Liver (tissue), 9 donors: ENCODE results near the gene GRIK2. TPM values are rescaled to one million over a fixed set of nuclear protein-coding genes. Genes with fewer than 3 reads are reported as not detected.
"Not testable (repeated sequence)": the region's sequence is repeated elsewhere in the genome, so short reads cannot be mapped to it uniquely, and the experiment has no call there.

ENCODE experiments used
- DNase-seq: peaks from one replicate; pipeline ENCODE4 v3.0.0-alpha.2; 2017; ENCODE audit warnings: low spot score
- H3K27ac ChIP-seq, 2 donors: one replicate each; pipeline ENCODE4 v1.7.0; 2013; ENCODE audit warnings: inconsistent platforms in 2 of 2, low read length in 2 of 2, control low read depth in 1 of 2, low read depth in 1 of 2, mild to moderate bottlenecking in 1 of 2
- H3K27me3 ChIP-seq, 4 donors: one replicate each; pipeline versions ENCODE4 v1.6.1 to v1.7.0; 2013; ENCODE audit warnings: low read length in 3 of 4, inconsistent platforms in 1 of 4, mild to moderate bottlenecking in 1 of 4, moderate library complexity in 1 of 4; ENCODE audit not compliant: control insufficient read depth in 4 of 4, insufficient read depth in 4 of 4
- H3K36me3 ChIP-seq, 4 donors: one replicate each; pipeline versions ENCODE4 v1.6.1 to v1.7.0; 2013; ENCODE audit warnings: low read length in 3 of 4, mild to moderate bottlenecking in 3 of 4, low read depth in 1 of 4, moderate library complexity in 1 of 4; ENCODE audit not compliant: control insufficient read depth in 4 of 4, insufficient read depth in 3 of 4
- H3K4me1 ChIP-seq, 4 donors: one replicate each; pipeline versions ENCODE4 v1.6.1 to v1.7.0; 2013; ENCODE audit warnings: low read length in 3 of 4, mild to moderate bottlenecking in 3 of 4, moderate library complexity in 1 of 4; ENCODE audit not compliant: control insufficient read depth in 4 of 4, insufficient read depth in 4 of 4
- H3K4me3 ChIP-seq, 3 donors: one replicate each; pipeline versions ENCODE4 v1.6.1 to v1.7.0; 2013; ENCODE audit warnings: low read length in 3 of 3, control low read depth in 1 of 3, low read depth in 1 of 3, mild to moderate bottlenecking in 1 of 3
- H3K9ac ChIP-seq, 2 donors: one replicate each; pipeline ENCODE4 v1.7.0; 2013; ENCODE audit warnings: low read length in 2 of 2, mild to moderate bottlenecking in 2 of 2, moderate library complexity in 2 of 2, control low read depth in 1 of 2, low read depth in 1 of 2
- H3K9me3 ChIP-seq, 4 donors: one replicate each; pipeline versions ENCODE4 v1.6.1 to v1.7.0; 2013; ENCODE audit warnings: low read length in 3 of 4; ENCODE audit not compliant: control insufficient read depth in 4 of 4
- EGR1 ChIP-seq, 2 donors: IDR thresholded peaks; 2 replicates each; pipeline ENCODE4 v1.6.1; 2016 to 2018; ENCODE audit warnings: antibody characterized with exemption in 2 of 2, low read depth in 2 of 2
- FOXA1 ChIP-seq: IDR thresholded peaks from 2 replicates; pipeline ENCODE4 v1.6.1; 2016; ENCODE audit warnings: antibody characterized with exemption
- FOXA2 ChIP-seq: IDR thresholded peaks from 2 replicates; pipeline ENCODE4 v1.6.1; 2016; ENCODE audit warnings: antibody characterized with exemption
- GABPA ChIP-seq, 2 donors: IDR thresholded peaks in 1 of 2; conservative IDR thresholded peaks in 1 of 2; 2 replicates each; pipeline ENCODE4 v1.6.1; 2016; ENCODE audit warnings: antibody characterized with exemption in 2 of 2, mild to moderate bottlenecking in 1 of 2, moderate library complexity in 1 of 2
- HNF4A ChIP-seq, 2 donors: conservative IDR thresholded peaks; 2 replicates each; pipeline ENCODE4 v1.6.1; 2016; ENCODE audit warnings: antibody characterized with exemption in 2 of 2, mild to moderate bottlenecking in 2 of 2
- HNF4G ChIP-seq: IDR thresholded peaks from 2 replicates; pipeline ENCODE4 v1.6.1; 2016; ENCODE audit warnings: antibody characterized with exemption
- JUND ChIP-seq, 2 donors: IDR thresholded peaks; 2 replicates each; pipeline ENCODE4 v1.6.1; 2016; ENCODE audit warnings: antibody characterized with exemption in 2 of 2
- MAX ChIP-seq: IDR thresholded peaks from 2 replicates; pipeline ENCODE4 v1.6.1; 2016; ENCODE audit warnings: antibody characterized with exemption
- NR2F2 ChIP-seq: IDR thresholded peaks from 2 replicates; pipeline ENCODE4 v1.6.1; 2016; ENCODE audit warnings: antibody characterized with exemption
- RAD21 ChIP-seq, 2 donors: IDR thresholded peaks; 2 replicates each; pipeline ENCODE4 v1.6.1; 2016; ENCODE audit warnings: antibody characterized with exemption in 2 of 2, mild to moderate bottlenecking in 2 of 2
- RXRA ChIP-seq, 2 donors: IDR thresholded peaks; 2 replicates each; pipeline ENCODE4 v1.6.1; 2017 to 2018; ENCODE audit warnings: antibody characterized with exemption in 2 of 2, mild to moderate bottlenecking in 1 of 2
- SP1 ChIP-seq: IDR thresholded peaks from 2 replicates; pipeline ENCODE4 v1.6.1; 2018; ENCODE audit warnings: antibody characterized with exemption, mild to moderate bottlenecking
- TAF1 ChIP-seq: conservative IDR thresholded peaks from 2 replicates; pipeline ENCODE4 v1.6.1; 2016; ENCODE audit warnings: antibody characterized with exemption, mild to moderate bottlenecking
- YY1 ChIP-seq: IDR thresholded peaks from 2 replicates; pipeline ENCODE4 v1.6.1; 2016; ENCODE audit warnings: antibody characterized with exemption, mild to moderate bottlenecking
- ZBTB33 ChIP-seq: IDR thresholded peaks from 2 replicates; pipeline ENCODE4 v1.6.1; 2016; ENCODE audit warnings: antibody characterized with exemption
- WGBS: extraction: QIAGEN DNeasy Blood & Tissue Kit; methylation state at CpG from one replicate; pipeline ENCODE4 v1.1.7; 2013; 5-methylcytosine and 5-hydroxymethylcytosine counted together
- polyA plus RNA-seq, 2 donors: library from polyadenylated mRNA; stranded (reverse) in 1 of 2; unstranded in 1 of 2; fragments of 200-250 nt in 1 of 2; fragments of >200 nt in 1 of 2; fragmentation: Nextera tagmentation in 1 of 2; extraction: Ambion mirVana in 1 of 2; gene quantifications; one replicate each; pipeline versions ENCODE4 v1.2.1 to v1.2.3, GENCODE V29; 2013 to 2015
- total RNA-seq, 2 donors: library from RNA; depleted of rRNA; stranded (reverse); fragments of >200 nt; gene quantifications; one replicate each; pipeline ENCODE4 v1.2.3, GENCODE V29; 2014
- TF ChIP-seq, protein P1 (sequence below): IDR thresholded peaks from 2 replicates; pipeline ENCODE4 v1.6.1; 2016; ENCODE audit warnings: antibody characterized with exemption
- TF ChIP-seq, protein P2 (sequence below): IDR thresholded peaks from 2 replicates; pipeline ENCODE4 v1.6.1; 2016; ENCODE audit warnings: antibody characterized with exemption, mild to moderate bottlenecking
- TF ChIP-seq, protein P3 (sequence below): fragments of 150-350 bp; IDR thresholded peaks from 2 replicates; pipeline ENCODE4 v1.5.1; 2017; ENCODE audit warnings: improper control_type of control experiment, low read depth, low read length; ENCODE audit not compliant: missing input control
- donor health status: healthy.
- donor health status: healthy.
- donor health status: healthy.
- donor health status: healthy.
- donor health status: healthy.

GRIK2 gene
- total and polyA plus RNA-seq, 4 donors, result 0.02 to 0.17 (median 0.05) TPM

- Histone ChIP-seq H3K4me1 (no peaks in the 10 kb centered on the region), H3K36me3 (no peaks in the 10 kb centered on the region), H3K27ac (no peak overlapping the region), H3K4me3 (no peak overlapping the region), H3K9ac (no peak overlapping the region), H3K27me3 (no peaks in the 10 kb centered on the region), H3K9me3 (no peaks in the 10 kb centered on the region)
- 77% methylated on average over 3 of the region's 3 CpGs for WGBS
- TF ChIP-seq MAX (no peak), HNF4A (conservative IDR thresholded peaks at IDR 0.05) (no peak), HNF4G (no peak), TAF1 (no peak), SP1 (no peak), EGR1 (IDR thresholded peaks at IDR 0.05; ENCODE audit: low read depth in 2 of 2) (no peak), ZBTB33 (no peak), RXRA (IDR thresholded peaks at IDR 0.05) (no peak), FOXA2 (no peak), NR2F2 (no peak), JUND (IDR thresholded peaks at IDR 0.05) (no peak), RAD21 (IDR thresholded peaks at IDR 0.05) (no peak), YY1 (no peak), FOXA1 (no peak), GABPA (IDR thresholded peaks at IDR 0.05 in 1 of 2, conservative IDR thresholded peaks at IDR 0.05 in 1 of 2) (no peak)
- TF ChIP-seq, protein P1, sequence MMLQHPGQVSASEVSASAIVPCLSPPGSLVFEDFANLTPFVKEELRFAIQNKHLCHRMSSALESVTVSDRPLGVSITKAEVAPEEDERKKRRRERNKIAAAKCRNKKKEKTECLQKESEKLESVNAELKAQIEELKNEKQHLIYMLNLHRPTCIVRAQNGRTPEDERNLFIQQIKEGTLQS, result no peak
- TF ChIP-seq, protein P2, sequence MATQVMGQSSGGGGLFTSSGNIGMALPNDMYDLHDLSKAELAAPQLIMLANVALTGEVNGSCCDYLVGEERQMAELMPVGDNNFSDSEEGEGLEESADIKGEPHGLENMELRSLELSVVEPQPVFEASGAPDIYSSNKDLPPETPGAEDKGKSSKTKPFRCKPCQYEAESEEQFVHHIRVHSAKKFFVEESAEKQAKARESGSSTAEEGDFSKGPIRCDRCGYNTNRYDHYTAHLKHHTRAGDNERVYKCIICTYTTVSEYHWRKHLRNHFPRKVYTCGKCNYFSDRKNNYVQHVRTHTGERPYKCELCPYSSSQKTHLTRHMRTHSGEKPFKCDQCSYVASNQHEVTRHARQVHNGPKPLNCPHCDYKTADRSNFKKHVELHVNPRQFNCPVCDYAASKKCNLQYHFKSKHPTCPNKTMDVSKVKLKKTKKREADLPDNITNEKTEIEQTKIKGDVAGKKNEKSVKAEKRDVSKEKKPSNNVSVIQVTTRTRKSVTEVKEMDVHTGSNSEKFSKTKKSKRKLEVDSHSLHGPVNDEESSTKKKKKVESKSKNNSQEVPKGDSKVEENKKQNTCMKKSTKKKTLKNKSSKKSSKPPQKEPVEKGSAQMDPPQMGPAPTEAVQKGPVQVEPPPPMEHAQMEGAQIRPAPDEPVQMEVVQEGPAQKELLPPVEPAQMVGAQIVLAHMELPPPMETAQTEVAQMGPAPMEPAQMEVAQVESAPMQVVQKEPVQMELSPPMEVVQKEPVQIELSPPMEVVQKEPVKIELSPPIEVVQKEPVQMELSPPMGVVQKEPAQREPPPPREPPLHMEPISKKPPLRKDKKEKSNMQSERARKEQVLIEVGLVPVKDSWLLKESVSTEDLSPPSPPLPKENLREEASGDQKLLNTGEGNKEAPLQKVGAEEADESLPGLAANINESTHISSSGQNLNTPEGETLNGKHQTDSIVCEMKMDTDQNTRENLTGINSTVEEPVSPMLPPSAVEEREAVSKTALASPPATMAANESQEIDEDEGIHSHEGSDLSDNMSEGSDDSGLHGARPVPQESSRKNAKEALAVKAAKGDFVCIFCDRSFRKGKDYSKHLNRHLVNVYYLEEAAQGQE, result no peak
- TF ChIP-seq, protein P3, sequence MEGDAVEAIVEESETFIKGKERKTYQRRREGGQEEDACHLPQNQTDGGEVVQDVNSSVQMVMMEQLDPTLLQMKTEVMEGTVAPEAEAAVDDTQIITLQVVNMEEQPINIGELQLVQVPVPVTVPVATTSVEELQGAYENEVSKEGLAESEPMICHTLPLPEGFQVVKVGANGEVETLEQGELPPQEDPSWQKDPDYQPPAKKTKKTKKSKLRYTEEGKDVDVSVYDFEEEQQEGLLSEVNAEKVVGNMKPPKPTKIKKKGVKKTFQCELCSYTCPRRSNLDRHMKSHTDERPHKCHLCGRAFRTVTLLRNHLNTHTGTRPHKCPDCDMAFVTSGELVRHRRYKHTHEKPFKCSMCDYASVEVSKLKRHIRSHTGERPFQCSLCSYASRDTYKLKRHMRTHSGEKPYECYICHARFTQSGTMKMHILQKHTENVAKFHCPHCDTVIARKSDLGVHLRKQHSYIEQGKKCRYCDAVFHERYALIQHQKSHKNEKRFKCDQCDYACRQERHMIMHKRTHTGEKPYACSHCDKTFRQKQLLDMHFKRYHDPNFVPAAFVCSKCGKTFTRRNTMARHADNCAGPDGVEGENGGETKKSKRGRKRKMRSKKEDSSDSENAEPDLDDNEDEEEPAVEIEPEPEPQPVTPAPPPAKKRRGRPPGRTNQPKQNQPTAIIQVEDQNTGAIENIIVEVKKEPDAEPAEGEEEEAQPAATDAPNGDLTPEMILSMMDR, result no peak
- no peak for DNase-seq
Measured at GRCh38 chr6:101348816-101349215, 44.7 kb upstream of the GRIK2 start.

DNA sequence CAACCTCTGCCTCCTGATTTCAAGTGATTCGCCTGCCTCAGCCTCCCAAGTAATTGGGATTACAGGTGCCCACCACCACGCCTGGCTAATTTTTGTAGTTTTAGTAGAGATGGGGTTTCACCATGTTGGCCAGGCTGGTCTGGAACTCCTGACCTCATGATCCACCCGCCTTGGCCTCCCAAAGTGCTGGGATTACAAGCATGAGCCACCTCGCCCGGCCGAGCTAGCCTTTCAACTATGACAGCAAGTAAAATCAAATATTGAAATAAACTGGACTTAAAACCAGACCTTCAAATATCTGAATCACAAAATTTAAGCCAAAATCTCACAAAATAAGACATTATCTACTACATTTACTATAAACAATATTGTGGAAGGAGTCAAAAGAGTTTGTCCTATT, 42.9 kb upstream of the GRIK2 start:
- H3K9ac ChIP-seq, H3K4me3 ChIP-seq, H3K36me3 ChIP-seq, H3K9me3 ChIP-seq, H3K4me1 ChIP-seq, H3K27ac ChIP-seq, H3K27me3 ChIP-seq, DNase-seq: not testable (repeated sequence)
- 82% methylated on average over 6 of the region's 6 CpGs for WGBS
